ENCODE data around the gene EEA1. TPM values are rescaled to one million over a fixed set of nuclear protein-coding genes. Genes with fewer than 3 reads are reported as not detected.

The EEA1 gene
- total RNA-seq, 3 donors from 2014 or later, result 23.4 to 52.8 (median 27.2) TPM

DNA sequence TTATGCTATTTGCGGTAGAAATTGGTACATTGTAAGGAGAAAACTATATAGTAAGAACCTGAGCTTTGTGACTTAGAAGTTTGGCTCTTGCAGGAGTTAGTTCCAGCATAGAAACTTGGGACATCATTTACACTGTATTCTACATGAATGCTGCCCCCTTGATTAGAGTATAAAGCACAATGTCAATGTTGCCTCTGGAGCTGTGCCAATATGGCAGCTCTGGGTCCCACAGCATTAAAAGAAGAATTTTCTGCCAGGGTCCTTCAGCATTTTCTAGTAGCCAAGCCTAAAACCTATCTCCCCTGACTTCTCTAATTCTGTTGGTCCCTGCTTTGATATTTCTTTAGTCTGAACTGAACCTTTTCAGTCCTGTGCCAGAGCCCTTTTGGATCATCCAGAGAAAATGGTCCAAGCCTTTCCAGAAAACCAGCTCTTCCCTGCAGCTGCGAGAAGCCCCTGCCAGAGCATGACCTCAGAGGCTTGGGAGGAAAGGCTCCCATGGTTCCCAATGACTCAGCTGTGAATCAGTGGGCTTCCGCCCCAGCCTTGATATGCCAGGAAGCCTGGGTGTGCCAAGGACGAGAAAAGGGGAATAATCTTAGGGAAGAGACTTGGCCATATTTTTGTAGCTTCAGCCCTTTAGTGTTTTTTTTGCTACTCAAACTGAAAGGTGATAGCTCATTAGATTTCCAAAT is 183.1 kb downstream of the EEA1 start:
- Histone ChIP-seq H3K27me3 (no peaks in the 10 kb centered on the region), H3K36me3 (no peaks in the 10 kb centered on the region), H3K4me3 (no peak overlapping the region), H3K27ac (peak overlapping the region in 1 of 2 donors; percentile 63), H3K4me1 (no peaks in the 10 kb centered on the region), H3K9me3 (no peaks in the 10 kb centered on the region)
- TF ChIP-seq, protein P1, sequence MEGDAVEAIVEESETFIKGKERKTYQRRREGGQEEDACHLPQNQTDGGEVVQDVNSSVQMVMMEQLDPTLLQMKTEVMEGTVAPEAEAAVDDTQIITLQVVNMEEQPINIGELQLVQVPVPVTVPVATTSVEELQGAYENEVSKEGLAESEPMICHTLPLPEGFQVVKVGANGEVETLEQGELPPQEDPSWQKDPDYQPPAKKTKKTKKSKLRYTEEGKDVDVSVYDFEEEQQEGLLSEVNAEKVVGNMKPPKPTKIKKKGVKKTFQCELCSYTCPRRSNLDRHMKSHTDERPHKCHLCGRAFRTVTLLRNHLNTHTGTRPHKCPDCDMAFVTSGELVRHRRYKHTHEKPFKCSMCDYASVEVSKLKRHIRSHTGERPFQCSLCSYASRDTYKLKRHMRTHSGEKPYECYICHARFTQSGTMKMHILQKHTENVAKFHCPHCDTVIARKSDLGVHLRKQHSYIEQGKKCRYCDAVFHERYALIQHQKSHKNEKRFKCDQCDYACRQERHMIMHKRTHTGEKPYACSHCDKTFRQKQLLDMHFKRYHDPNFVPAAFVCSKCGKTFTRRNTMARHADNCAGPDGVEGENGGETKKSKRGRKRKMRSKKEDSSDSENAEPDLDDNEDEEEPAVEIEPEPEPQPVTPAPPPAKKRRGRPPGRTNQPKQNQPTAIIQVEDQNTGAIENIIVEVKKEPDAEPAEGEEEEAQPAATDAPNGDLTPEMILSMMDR (IDR thresholded peaks at IDR 0.05), result no peak
- TF ChIP-seq POLR2AphosphoS5 (IDR thresholded peaks at IDR 0.05), result peak in 1 of 3 donors; percentile 75
- intact Hi-C loops (cut with DNase I; ENCODE audit: low total_unique reads), result no loop called here
- DNase-seq (ENCODE audit: low spot score in 2 of 2), result no peak

DNA sequence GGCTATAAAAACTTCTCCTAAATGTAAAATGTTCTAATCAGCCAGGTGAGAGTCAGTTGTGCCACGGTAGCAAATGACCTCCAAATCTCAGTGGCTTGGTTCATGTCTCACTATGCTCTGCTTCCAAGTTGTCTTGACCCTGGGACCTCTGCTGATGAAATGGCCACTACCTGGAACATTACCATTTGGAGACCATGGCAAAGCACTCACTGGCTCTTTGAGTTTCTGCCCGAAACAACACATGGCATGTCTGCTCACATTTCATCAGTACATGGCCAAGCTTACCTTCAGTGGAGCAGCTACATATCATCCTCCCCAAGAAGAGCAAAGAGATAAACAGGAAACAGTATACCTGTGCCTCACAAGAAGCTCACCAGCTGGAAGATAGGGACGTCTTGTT is 186.1 kb downstream of the EEA1 start:
- no peaks in the 10 kb centered on the region for H3K27me3 ChIP-seq
- no peaks in the 10 kb centered on the region for H3K36me3 ChIP-seq
- no peaks in the 10 kb centered on the region for H3K4me1 ChIP-seq
- TF ChIP-seq, protein P1 (IDR thresholded peaks at IDR 0.05), result no peak
- no peak for TF ChIP-seq POLR2AphosphoS5 (IDR thresholded peaks at IDR 0.05)
- TF ChIP-seq POLR2A (IDR thresholded peaks at IDR 0.05), result no peak
- DNase-seq (ENCODE audit: low spot score in 2 of 2), result no peak
- H3K9me3 ChIP-seq, result no peaks in the 10 kb centered on the region
- intact Hi-C loops (cut with DNase I; ENCODE audit: low total_unique reads), result no loop called here
- no peak overlapping the region for H3K27ac ChIP-seq
- H3K4me3 ChIP-seq, result no peak overlapping the region

DNA sequence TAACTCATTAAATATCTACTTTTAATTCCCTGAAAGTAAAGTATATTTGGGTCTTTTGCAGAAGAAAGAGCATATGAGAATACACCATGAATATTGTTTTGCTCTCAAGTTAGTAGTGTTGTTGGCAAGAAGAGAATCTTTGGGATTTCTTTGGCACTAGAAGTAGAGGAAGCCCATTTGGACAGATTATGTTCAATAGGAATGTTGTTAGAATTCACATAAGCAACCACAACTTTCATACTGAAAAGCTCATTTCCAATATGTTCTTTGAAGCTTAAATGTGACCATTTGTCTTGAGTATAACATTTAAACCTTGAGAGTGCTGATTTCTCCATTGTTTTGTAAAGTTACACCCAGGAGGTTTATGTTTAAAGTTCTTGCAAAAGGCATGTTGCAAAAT is 188.7 kb downstream of the EEA1 start:
- H3K36me3 ChIP-seq, result no peaks in the 10 kb centered on the region
- no peak overlapping the region for H3K4me3 ChIP-seq
- intact Hi-C loops (cut with DNase I; ENCODE audit: low total_unique reads), result no loop called here
- H3K4me1 ChIP-seq, result no peaks in the 10 kb centered on the region
- no peak overlapping the region for H3K27ac ChIP-seq
- no peak for DNase-seq (ENCODE audit: low spot score in 2 of 2)
- TF ChIP-seq, protein P1 (IDR thresholded peaks at IDR 0.05), result no peak
- TF ChIP-seq POLR2AphosphoS5 (IDR thresholded peaks at IDR 0.05), result no peak
- TF ChIP-seq POLR2A (IDR thresholded peaks at IDR 0.05), result no peak
- no peaks in the 10 kb centered on the region for H3K9me3 ChIP-seq
- H3K27me3 ChIP-seq, result no peaks in the 10 kb centered on the region

DNA sequence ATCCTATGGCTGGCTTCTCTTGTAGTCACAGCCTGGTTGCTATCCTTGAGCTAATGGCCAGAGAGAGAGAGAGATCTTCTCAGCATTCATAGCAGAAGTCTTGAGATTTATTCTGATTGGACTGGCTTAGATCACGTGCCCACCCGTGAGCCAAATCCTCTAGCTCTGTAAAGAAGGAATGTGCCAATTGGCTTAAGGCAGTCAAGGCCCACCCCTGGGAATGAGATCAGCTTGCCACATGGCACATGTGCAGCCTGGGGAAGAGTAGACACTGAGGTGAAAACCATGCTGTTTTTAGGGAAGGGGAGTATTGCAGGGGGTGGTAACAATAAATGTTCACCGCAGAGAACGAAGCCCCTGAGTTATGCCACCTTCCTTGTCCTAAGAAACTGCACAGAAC is 190.0 kb downstream of the EEA1 start:
- TF ChIP-seq POLR2A (IDR thresholded peaks at IDR 0.05) (no peak), POLR2AphosphoS5 (IDR thresholded peaks at IDR 0.05) (no peak)
- TF ChIP-seq, protein P1 (IDR thresholded peaks at IDR 0.05), result no peak
- intact Hi-C loops (cut with DNase I; ENCODE audit: low total_unique reads), result no loop called here
- no peaks in the 10 kb centered on the region for H3K27me3 ChIP-seq

DNA sequence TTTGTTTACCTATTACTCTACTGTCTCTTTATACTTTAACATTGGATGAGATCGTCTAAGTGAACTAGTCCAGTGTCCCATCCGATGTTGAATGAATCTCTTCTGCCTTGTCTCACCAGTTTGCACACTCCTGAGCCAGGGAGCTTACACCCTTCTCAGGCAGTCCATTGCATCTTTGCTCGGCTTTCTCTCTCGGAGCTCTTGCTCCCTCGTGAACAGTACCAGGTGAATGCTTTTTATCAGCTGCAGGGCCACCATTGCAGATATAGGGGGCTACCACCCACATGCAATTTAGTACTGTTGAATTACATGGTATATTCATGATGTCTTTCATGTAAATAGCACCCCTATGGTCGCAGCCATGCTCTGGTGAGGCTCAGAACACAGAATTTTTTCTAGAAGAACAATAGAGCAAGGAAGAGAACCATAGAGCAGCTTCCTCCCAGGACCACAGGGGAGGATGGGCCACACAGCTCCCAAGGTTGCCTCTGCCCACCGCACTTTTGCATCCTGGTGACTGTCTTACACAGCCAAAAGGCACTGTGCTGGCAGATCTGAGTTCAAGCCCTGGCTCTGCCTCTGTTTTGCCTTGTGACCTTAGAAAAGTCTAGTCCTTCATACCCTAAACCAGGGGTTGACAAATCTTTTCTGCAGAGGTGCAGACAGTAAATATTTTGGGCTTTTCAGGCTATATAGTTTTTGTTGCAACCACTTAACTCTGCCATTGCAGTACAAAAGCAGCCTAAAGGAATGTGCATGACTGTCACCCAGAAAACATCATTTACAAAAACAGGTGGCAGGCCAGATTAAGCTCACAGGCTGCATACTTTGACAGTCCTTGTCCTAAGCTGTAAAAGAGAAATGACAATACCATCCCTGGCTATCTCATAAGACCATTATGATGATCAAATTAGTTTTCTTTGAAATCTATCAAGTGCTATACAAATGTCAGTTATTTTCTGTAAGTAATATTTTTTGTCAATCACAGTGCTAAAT is 190.9 kb downstream of the EEA1 start:
- TF ChIP-seq, protein P1 (IDR thresholded peaks at IDR 0.05), result no peak

More for the DNA sequence above, 190.0 kb downstream of the EEA1 start:
- Histone ChIP-seq H3K36me3 (no peaks in the 10 kb centered on the region), H3K4me1 (no peaks in the 10 kb centered on the region), H3K27ac (no peak overlapping the region), H3K9me3 (no peaks in the 10 kb centered on the region), H3K4me3 (no peak overlapping the region)
- DNase-seq (ENCODE audit: low spot score in 2 of 2), result no peak

More for the DNA sequence above, 190.9 kb downstream of the EEA1 start:
- no peaks in the 10 kb centered on the region for H3K36me3 ChIP-seq
- H3K27ac ChIP-seq, result no peak overlapping the region
- H3K4me1 ChIP-seq, result no peaks in the 10 kb centered on the region
- H3K9me3 ChIP-seq, result no peaks in the 10 kb centered on the region
- no peak for DNase-seq (ENCODE audit: low spot score in 2 of 2)
- H3K27me3 ChIP-seq, result no peaks in the 10 kb centered on the region
- intact Hi-C loops (cut with DNase I; ENCODE audit: low total_unique reads), result no loop called here
- H3K4me3 ChIP-seq, result no peak overlapping the region
